B cell (primary cell): Measurements from ENCODE around the gene PHKA2. TPM values are rescaled to one million over a fixed set of nuclear protein-coding genes. Genes with fewer than 3 reads are reported as not detected.

ENCODE experiments used
- ATAC-seq: fragments of 200-7000 bp; cut with Tn5 transposase; one replicate; pipeline ENCODE4 v1.10.0; 2021; ENCODE audit warnings: low read depth, mild to moderate bottlenecking, moderate number of reproducible peaks, moderate library complexity
- CTCF ChIA-PET: fragments of 350-600 bp; sonication (Branson Sonifier 250); formaldehyde crosslinking; loops from one replicate; lab custom pipeline; 2021; ENCODE audit warnings: antibody characterized with exemption, inconsistent platforms; lab: Charles Lee
- POLR2A ChIA-PET: fragments of 350-600 bp; sonication (Branson Sonifier 250); formaldehyde crosslinking; loops from one replicate; lab custom pipeline; 2021; ENCODE audit warnings: antibody characterized with exemption; lab: Charles Lee
- DNase-seq: peaks from one replicate; pipeline ENCODE4 v3.0.0; 2013
- H2AFZ ChIP-seq: 2 replicates; pipeline ENCODE4 v1.6.1; 2012; ENCODE audit warnings: mild to moderate bottlenecking, low read depth, low read length; ENCODE audit not compliant: insufficient read depth, poor library complexity, severe bottlenecking
- H3K27ac ChIP-seq, 2 donors: 1 replicate in 1 of 2; 2 replicates in 1 of 2; pipeline ENCODE4 v1.5.1; 2012 to 2013; ENCODE audit warnings: low read length in 2 of 2, mild to moderate bottlenecking in 2 of 2, moderate library complexity in 1 of 2
- H3K27me3 ChIP-seq, 4 experiments: fragments of 200-600 bp in 1 of 4; sonication (generic) in 1 of 4; replicated peaks in 1 of 4; 1 replicate in 2 of 4; 2 replicates in 2 of 4; pipeline versions ENCODE4 v1.6.1 to v1.7.0; 2013 to 2016; ENCODE audit warnings: low read length in 3 of 4, mild to moderate bottlenecking in 2 of 4, mixed read lengths in 1 of 4, moderate library complexity in 1 of 4; ENCODE audit not compliant: insufficient read depth in 4 of 4, control insufficient read depth in 3 of 4; ENCODE audit errors: control extremely low read depth in 1 of 4
- H3K36me3 ChIP-seq, 2 experiments: replicated peaks in 1 of 2; 1 replicate in 1 of 2; 2 replicates in 1 of 2; pipeline versions ENCODE4 v1.6.1 to v1.7.1; 2013; ENCODE audit warnings: low read length in 1 of 2; ENCODE audit not compliant: insufficient read depth in 2 of 2, control insufficient read depth in 1 of 2; ENCODE audit errors: control extremely low read depth in 1 of 2, extremely low read depth in 1 of 2
- H3K4me1 ChIP-seq, 2 donors: fragments of 200-600 bp in 1 of 2; sonication (generic) in 1 of 2; 1 replicate in 1 of 2; 2 replicates in 1 of 2; pipeline versions ENCODE4 v1.5.1 to v1.6.1; 2013 to 2017; ENCODE audit warnings: low read length in 2 of 2; ENCODE audit not compliant: control insufficient read depth in 2 of 2, insufficient read depth in 2 of 2
- H3K4me2 ChIP-seq: replicated peaks from 2 replicates; pipeline ENCODE3; 2012; ENCODE audit warnings: mild to moderate bottlenecking, low read depth, low read length; ENCODE audit not compliant: poor library complexity, severe bottlenecking
- H3K4me3 ChIP-seq, 5 experiments: fragments of 200-600 bp in 1 of 5; sonication (generic) in 1 of 5; 1 replicate in 3 of 5; 2 replicates in 2 of 5; pipeline versions ENCODE4 v1.5.1 to v1.7.0; 2011 to 2016; ENCODE audit warnings: low read length in 4 of 5, mild to moderate bottlenecking in 4 of 5, low read depth in 2 of 5, control low read depth in 1 of 5, moderate library complexity in 1 of 5; ENCODE audit not compliant: insufficient read depth in 1 of 5; ENCODE audit errors: control extremely low read depth in 1 of 5, extremely low read depth in 1 of 5
- H3K79me2 ChIP-seq: fragments of 200-600 bp; sonication (generic); one replicate; pipeline ENCODE4 v1.6.0; 2016; ENCODE audit warnings: low read length; ENCODE audit not compliant: control insufficient read depth, insufficient read depth
- H3K9ac ChIP-seq: fragments of 200-600 bp; sonication (generic); 2 replicates; pipeline ENCODE4 v1.6.1; 2017; ENCODE audit warnings: mild to moderate bottlenecking, low read length, moderate library complexity
- H3K9me3 ChIP-seq, 3 donors: one replicate each; pipeline versions ENCODE4 v1.6.1 to v1.7.1; 2013; ENCODE audit warnings: low read length in 2 of 3; ENCODE audit not compliant: control insufficient read depth in 2 of 3, insufficient read depth in 1 of 3; ENCODE audit errors: control extremely low read depth in 1 of 3
- H4K20me1 ChIP-seq: 2 replicates; pipeline ENCODE4 v1.6.0; 2012; ENCODE audit warnings: mild to moderate bottlenecking, low read length; ENCODE audit not compliant: insufficient read depth, control insufficient read depth, poor library complexity, severe bottlenecking
- H3K27ac Mint-ChIP-seq: one replicate; pipeline ENCODE4 v1.8.0; 2021; ENCODE audit warnings: mixed read lengths
- H3K27me3 Mint-ChIP-seq: one replicate; pipeline ENCODE4 v1.8.0; 2021; ENCODE audit warnings: mixed read lengths
- H3K4me1 Mint-ChIP-seq: one replicate; pipeline ENCODE4 v1.8.0; 2021; ENCODE audit warnings: mixed read lengths
- H3K4me3 Mint-ChIP-seq: one replicate; pipeline ENCODE4 v1.8.0; 2021; ENCODE audit warnings: mixed read lengths
- H3K9me3 Mint-ChIP-seq: one replicate; pipeline ENCODE4 v1.8.0; 2022; ENCODE audit warnings: mixed read lengths; ENCODE audit not compliant: insufficient read depth
- EZH2 ChIP-seq: IDR thresholded peaks from 2 replicates; pipeline ENCODE4 v1.6.1; 2012; ENCODE audit warnings: borderline replicate concordance, low read depth, mild to moderate bottlenecking, moderate library complexity, low read length; ENCODE audit not compliant: insufficient read depth, poor library complexity, severe bottlenecking
- WGBS: methylation state at CpG from one replicate; pipeline ENCODE4 v1.1.5; 2013; ENCODE audit warnings: missing lambda C conversion rate; ENCODE audit not compliant: insufficient coverage; 5-methylcytosine and 5-hydroxymethylcytosine counted together
- intact Hi-C: fragments of 100-400 bp; cut with micrococcal nuclease; formaldehyde crosslinking; loops from one replicate; pipeline ENCODE4 v1.10.0; 2022
- polyA plus RNA-seq: library from polyadenylated mRNA; depleted of rRNA; stranded (reverse); fragments of >200 nt; gene quantifications from 2 replicates; pipeline ENCODE4 v1.2.3, GENCODE V29; 2012
- total RNA-seq, 2 donors: library from RNA; stranded (reverse); fragments of 120-200 nt in 1 of 2; gene quantifications; 1 replicate in 1 of 2; 2 replicates in 1 of 2; pipeline versions ENCODE4 v1.2.3 to v1.2.4, GENCODE V29; 2013 to 2022
- TF ChIP-seq, protein P1 (sequence below): fragments of 200-600 bp; IDR thresholded peaks from one replicate; pipeline ENCODE4 v1.8.0; 2022; ENCODE audit warnings: antibody characterized with exemption, mild to moderate bottlenecking

The PHKA2 gene
- total and polyA plus RNA-seq, 2 donors (not counting 1 experiment from before 2014, with no cell fraction given) = 54.6 to 60.6 TPM

DNA sequence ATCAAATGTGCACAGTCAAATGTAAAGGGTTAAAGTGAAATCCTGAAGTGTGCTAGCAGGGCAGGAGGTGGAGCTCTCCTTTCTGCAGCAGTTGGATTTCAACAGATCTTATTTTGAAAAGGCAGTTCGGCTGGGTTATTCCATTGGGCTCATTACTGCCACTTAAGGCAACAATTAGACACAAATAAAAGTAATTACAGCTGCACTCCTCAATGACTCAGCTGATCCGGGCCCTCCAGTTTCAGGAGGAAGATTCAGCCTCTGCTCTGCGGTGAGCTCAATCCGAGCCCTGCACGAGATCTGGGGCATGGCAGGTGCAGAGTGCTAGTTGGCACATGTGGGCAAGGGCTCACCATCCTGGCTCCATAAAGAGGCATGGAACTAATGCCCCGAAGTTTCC lies 85.4 kb downstream of the PHKA2 start:
- no CpG with 5 or more reads among the region's 6 CpGs for WGBS
- Histone ChIP-seq H3K79me2 (no peaks in the 10 kb centered on the region), H3K9ac (no peak overlapping the region), H3K4me3 (no peak overlapping the region), H3K4me2 (no peak overlapping the region), H3K36me3 (peaks cover 0 to 8% of the 10 kb centered on the region in 2 experiments), H3K4me1 (no peaks in the 10 kb centered on the region), H4K20me1 (no peaks in the 10 kb centered on the region), H3K27ac (no peak overlapping the region), H2AFZ (no peak overlapping the region), H3K9me3 (no peaks in the 10 kb centered on the region), H3K27me3 (no peaks in the 10 kb centered on the region)
- DNase-seq (no peak), ATAC-seq (no peak)
- TF ChIP-seq EZH2 = no peak
- TF ChIP-seq, protein P1, sequence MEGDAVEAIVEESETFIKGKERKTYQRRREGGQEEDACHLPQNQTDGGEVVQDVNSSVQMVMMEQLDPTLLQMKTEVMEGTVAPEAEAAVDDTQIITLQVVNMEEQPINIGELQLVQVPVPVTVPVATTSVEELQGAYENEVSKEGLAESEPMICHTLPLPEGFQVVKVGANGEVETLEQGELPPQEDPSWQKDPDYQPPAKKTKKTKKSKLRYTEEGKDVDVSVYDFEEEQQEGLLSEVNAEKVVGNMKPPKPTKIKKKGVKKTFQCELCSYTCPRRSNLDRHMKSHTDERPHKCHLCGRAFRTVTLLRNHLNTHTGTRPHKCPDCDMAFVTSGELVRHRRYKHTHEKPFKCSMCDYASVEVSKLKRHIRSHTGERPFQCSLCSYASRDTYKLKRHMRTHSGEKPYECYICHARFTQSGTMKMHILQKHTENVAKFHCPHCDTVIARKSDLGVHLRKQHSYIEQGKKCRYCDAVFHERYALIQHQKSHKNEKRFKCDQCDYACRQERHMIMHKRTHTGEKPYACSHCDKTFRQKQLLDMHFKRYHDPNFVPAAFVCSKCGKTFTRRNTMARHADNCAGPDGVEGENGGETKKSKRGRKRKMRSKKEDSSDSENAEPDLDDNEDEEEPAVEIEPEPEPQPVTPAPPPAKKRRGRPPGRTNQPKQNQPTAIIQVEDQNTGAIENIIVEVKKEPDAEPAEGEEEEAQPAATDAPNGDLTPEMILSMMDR = no peak
- CTCF ChIA-PET = no interaction called here
- intact Hi-C loops = no loop called here
- POLR2A ChIA-PET = no interaction called here
- Mint-ChIP-seq H3K4me1 (no peaks in the 10 kb centered on the region), H3K27ac (no peak overlapping the region), H3K27me3 (no peaks in the 10 kb centered on the region), H3K9me3 (no peaks in the 10 kb centered on the region), H3K4me3 (no peak overlapping the region)

DNA sequence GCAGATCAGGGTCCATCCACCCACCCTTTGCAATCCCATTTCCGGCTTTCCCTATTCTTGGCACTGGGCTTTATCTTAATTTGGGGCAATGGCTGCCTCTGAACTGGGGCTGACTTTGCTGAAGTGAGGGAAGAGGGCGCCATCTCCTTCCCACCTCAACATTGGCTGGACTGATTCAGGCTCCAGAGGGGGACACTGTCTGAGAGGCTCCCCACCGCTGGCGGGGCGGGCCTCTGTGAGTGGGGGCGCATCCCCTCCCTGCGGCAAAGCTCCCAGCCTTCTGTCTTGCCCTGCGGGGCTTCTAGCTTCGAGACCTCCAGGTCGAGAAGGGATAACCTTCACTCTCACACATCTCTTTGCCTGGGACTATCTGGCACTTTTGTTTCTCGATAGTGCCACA lies 85.8 kb downstream of the PHKA2 start:
- ChIA-PET POLR2A (no interaction called here), CTCF (no interaction called here)
- Histone ChIP-seq H3K27ac (no peak overlapping the region), H4K20me1 (no peaks in the 10 kb centered on the region), H3K79me2 (no peaks in the 10 kb centered on the region), H2AFZ (no peak overlapping the region), H3K9me3 (no peaks in the 10 kb centered on the region), H3K4me2 (no peak overlapping the region), H3K27me3 (no peaks in the 10 kb centered on the region), H3K4me1 (no peaks in the 10 kb centered on the region), H3K4me3 (no peak overlapping the region), H3K9ac (no peak overlapping the region), H3K36me3 (peaks cover 0 to 4% of the 10 kb centered on the region in 2 experiments)
- Mint-ChIP-seq H3K27me3 (no peaks in the 10 kb centered on the region), H3K4me1 (no peaks in the 10 kb centered on the region), H3K4me3 (no peak overlapping the region), H3K9me3 (no peaks in the 10 kb centered on the region), H3K27ac (no peak overlapping the region)
- 100% methylated on average over 2 of the region's 11 CpGs for WGBS
- no peak for TF ChIP-seq EZH2
- TF ChIP-seq, protein P1 = no peak
- ATAC-seq = no peak
- intact Hi-C loops = no loop called here
- DNase-seq = no peak
